NCI-H187 treated with DMSO at 0.1 percent for 48 hours (cell line): ENCODE data around the gene LIN52.

Experiments
- DNase-seq: peaks from one replicate; lab custom pipeline; 2025; lab: John Stamatoyannopoulos, UW

The LIN52 gene, protein sequence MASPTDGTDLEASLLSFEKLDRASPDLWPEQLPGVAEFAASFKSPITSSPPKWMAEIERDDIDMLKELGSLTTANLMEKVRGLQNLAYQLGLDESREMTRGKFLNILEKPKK

DNA sequence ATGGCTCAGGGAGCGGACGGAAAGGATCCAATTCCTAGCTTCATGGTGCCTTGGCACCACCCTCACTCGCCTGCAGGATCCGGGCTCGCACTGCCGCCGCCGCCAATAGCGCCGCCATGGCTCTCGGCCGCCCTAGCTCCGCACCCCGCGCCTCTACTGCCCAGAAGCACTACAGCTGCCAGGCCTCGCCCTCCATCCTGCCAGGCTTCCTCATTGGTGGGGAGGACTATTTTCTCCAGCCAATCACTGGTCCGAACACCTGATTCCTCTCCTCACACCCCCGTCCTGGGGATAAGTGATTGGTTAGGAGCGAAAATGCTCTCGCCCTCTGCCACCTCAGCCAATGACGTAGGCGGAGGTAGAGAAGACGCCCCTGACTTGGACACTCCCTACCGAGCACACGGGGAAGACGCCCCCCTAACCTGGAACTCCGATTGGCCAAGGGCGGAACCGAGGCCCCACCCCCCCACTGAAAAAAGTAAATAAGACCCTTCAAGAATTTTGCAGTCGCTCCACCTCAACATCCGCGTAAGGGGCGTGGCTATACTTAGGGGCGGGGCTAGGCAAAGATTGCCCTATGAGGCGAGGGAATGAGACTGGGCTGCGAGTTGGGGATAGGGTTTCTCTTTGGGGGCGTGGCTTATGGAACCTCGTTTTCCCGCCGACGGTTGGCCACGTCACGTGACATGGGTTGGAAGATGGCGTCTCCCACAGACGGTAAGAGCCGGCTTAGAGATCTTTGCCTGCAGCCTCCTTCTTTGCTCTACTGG lies at the start of gene LIN52, which contains the start of gene ALDH6A1:
Gene LIN52, plus strand, starts transcription at position 680 of the 770 bp plus-strand sequence. Its CDS starts 19 bp downstream, at position 699.
Gene ALDH6A1, minus strand, starts transcription at position 177 of the 770 bp plus-strand sequence. Its CDS starts 59 bp downstream, at position 118.
- DNase-seq, result peak; percentile 100

DNA sequence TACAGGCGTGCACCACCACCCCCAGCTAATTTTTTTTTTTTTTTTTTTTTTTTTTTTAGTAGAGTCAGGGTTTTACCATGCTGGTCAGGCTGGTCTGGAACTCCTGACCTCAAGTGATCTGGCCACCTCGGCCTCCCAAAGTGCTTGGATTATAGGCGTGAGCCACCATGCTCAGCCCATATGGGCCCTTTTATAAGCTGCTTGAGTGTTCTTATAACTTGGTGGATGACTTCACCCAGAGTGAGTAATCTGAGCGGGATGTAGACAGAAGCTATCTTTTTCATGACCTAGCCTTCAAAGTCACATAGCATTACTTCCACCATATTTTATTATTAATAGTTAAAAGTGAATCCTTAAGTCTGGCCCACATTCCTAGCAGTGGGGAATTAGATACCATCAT lies 49.2 kb upstream of the LIN52 start:
- DNase-seq, result no peak

DNA sequence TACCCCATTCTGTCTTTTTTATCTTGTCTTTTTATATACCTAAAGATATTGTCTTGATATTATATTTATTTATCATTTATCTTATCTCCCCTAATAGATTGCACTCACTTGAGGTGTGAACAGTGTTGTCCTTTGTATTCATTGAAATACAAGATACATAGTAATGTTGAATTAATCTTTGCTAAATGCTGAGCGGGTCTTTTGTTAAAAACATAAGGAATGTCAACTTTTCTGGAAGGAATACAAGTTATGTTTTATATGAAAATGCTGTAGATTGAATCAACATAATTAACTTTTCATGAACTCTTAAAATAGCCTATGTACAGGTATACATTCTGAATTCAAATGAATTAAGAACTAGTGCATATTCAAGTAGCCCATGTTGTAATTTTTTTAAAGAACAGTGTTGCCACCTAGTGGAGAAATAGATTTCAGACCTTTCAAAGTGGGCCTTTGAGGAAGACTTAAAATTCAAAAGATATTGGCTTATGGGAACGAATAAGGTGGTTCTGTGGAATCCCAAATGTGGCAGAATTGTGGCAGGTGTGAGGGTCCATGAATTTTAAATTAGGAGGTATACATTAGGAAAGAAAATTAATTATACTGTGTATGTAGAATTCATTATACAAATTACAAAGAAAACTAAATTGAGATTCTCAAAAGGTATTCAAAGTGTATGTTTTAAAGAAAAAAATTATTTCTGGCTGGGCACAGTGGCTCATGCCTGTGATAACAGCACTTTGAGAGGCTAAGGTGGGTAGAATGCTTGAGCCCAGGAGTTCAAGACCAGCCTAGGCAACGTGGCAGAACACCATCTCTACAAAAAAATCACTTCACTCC lies 46.5 kb upstream of the LIN52 start:
- peak; percentile 36 for DNase-seq

DNA sequence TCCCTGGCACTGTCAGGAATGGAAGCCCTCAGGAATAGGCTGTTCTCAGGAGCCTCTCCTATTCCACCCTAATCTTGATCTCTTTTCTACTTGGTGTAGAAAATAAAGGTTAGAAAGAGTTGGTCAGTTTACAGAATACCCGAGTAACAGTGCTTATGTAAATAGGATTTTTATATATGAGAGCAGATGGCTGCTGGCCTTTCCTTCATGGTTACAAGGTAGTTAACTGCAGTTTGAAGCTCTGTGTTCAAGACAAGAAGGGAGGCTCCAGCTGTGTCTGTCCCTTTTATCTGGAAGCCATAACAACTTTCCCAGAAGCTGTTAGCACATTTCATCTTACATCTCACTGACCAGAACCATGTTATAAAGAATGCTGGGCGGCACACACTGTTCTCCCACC lies 42.5 kb upstream of the LIN52 start:
- DNase-seq, result no peak

DNA sequence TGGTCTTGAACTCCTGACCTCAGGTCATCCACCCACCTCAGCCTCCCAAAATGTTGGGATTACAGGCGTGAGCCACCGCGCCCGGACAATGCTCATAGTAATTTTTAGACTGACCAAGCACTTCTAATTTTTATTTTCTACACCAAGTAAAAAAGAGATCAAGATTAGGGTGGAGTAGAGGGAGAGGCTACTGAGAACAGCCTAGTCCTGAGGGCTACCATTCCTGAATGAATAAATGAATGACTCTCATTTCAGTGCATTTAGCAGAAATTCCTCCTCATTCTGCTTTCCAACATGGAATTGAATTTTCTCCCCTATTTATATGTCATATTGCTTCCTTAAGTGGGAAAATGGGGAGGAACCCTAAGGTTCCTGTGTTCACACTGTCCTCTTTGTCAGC lies 39.2 kb upstream of the LIN52 start:
- no peak for DNase-seq

DNA sequence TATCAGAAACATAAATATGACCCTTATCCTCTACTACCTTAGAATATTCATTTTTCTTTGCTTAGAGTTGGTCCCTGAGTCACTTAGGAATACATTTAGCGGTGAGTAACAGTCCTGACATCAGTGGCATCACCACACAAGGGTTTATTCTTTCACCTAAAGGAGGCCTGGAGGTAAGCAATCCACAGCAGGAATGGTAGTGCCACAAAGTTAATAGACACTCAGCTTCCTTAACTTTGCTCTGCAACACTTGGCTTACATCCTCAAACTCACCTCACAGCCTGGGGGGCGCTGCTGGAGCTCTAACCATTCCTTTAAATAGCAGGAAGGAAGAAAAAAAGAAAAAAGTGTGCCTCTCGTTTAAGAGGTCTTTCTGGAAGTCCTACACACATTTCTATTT lies 36.5 kb upstream of the LIN52 start:
- DNase-seq, result no peak

DNA sequence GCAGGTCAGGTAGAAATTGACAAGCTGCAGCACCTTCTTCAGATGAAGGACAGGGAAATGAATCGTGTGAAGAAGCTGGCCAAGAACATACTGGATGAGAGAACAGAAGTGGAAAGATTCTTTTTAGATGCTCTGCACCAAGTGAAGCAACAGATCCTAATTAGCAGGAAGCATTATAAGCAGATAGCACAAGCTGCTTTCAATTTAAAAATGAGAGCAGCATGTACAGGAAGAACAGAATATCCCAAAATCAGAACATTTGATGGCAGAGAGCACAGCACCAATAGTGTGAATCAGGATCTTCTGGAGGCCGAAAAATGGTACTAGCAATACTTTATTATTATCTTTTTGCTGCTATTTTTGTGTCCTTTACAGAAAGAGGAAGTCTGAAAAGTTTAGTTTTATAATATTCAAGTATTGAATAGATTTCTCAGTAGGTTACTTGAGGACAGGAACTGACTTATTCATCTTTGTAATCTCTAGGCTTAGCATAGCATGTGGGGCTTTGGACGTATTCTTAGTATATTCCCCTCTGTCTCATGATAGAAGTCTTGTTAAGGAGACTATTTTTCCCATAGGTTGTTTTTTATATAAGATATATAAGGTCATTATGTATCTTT lies 34.8 kb upstream of the LIN52 start:
- DNase-seq, result no peak

DNA sequence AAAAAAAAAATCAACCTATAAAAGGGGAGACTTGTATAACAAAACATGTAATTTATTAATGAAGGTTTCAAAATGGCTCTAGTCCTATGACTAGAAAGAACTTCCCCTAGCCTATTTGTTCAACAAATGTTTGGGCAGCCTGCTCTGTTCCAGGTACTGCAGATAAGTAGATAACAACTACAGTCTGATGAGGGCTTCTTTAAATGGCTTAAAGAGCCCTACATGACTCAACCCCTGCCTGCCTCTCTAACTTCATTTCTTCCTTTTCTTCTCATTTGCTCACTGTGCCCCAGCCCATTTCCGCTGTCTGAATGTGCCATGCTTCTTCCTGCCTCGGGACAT lies 22.0 kb upstream of the LIN52 start:
- no peak for DNase-seq

DNA sequence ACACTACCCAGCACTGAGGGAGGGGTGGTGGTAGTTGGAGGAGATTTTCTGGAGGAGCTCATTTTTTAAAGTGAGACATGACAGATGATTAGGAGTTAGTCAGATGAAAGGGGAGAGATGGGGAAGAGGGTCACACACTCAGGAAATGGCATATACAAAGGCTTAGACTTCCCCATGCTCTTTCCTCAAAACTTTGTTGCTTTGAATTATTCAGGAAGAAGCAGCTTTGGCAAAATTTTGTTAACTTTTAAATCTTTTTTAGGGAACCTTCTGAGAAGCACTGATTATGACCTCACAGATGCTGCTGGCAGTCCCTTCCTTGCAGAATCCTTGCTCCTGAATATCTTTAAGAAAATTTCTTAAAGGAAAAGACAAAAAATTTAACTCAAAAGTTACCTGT lies 20.3 kb upstream of the LIN52 start:
- DNase-seq, result no peak

DNA sequence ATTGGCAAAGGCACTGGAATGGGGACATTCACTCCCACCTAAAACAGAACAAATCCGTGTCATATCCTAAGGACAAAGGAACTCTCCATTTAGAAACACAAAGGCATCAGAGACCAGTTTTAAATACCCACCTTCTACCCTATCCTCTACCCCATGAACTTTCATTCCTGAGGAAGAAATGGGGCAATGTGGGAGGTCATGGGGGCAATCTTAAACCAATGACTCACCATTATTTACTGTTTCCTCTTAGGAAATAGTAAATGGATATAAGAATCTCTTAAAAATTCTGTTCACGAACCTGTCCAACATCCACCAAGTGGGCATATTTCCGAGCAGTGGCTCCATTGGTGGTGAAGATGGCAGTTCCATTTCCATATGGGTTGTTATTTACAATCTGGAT lies 19.9 kb upstream of the LIN52 start:
- DNase-seq, result no peak

DNA sequence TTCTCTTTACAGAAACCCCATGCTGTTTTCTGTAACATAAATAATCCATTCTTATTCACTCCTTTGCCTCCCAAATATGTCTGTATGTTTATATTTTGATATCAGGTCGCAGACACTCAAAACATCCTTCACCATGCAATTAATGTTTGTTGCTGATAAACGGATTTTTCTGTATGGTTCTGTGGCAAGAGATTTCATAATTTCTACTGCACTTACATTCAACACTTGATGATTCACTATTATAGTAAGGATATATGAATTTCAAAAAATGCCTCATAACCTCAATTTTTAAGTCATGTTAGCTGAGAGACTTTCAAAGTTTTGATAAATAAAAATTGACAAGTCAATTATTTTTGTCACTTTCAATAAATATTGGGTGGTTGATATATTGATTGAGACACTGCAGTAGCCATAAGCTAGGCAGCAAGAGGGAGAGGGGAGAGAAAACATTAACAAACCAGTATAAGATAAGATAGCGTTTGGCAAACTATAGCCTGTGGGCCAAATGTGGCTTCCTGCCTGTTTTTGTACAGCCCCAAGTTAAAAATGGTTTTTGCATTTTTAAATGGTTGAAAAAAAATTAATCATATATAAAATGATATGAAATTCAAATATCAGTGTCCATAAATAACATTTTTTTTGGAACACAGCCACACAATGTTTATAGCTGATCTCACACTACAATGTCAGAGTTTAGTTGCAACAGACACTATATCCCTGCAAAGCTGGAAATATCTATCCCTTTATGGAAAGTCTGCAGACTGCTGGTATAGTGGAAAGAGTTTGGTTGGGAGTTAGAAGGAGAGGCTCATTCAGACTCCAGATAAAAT lies 18.8 kb upstream of the LIN52 start:
- DNase-seq, result no peak

DNA sequence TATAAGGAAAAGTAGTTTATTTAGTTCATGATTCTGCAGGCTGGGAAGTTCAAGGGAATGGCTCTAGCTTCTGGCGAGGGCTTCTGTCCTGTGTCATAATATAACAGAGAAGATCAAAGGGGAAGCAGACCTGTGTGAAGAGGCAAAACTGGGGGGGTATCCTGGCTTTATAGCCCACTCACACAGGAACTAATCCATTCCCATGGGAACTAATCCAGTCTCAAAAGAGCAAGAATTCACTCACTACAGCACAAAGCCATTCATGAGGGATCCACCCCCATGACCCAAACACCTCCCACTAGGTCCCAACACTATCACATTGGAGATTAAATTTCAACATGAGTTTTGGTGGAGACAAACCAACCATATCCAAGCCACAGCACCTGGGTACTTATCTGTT lies 7.4 kb upstream of the LIN52 start:
- no peak for DNase-seq

DNA sequence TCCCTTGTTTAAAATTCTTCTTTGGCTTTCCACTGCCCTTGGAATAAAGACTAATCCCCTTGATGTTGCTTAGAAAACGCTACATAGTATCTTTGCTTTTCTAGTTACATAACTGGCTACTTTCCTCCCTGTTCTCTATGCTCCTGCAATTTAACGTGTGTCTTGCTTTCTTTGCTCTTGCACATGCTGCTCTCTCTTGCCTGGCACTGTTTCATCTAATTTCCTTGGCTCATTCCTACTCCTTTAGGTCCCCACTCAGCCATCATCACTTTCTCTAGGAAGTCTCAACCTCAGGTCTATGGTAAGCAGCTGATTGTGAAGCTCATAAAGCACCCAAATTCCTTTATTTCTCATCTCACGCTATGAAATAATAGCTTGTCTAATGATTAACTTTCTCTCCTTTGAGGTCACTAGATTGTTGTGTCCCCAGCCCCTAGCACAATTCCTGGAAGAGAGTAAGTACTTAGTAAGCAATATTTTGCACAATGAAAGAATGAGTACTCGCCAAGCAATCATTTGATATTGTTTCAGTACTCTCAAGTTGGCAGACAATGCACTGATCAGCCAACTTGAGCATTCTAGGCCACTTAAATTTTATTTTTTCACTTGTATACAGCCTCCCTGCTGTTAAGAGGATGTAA lies 3.8 kb upstream of the LIN52 start:
- DNase-seq, result no peak

DNA sequence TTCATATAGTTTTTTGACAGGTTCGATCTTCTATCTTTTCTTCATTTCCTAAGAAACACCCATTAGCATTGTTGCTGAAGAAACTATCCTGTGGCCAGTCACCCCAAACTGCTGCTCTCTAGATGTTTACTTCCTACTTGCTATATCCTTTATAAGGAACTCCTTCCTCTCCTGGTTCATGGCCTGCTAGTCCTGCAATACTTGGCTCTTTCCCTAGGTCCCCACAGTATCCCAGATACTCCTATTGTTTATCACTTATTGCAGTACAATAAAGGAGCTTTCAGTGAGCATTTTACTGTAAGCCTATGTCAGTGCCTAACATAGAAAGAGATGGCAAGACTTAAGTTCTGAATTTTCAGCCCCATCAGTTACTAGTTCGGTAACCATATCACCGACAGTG lies 3.3 kb upstream of the LIN52 start:
- DNase-seq, result no peak

DNA sequence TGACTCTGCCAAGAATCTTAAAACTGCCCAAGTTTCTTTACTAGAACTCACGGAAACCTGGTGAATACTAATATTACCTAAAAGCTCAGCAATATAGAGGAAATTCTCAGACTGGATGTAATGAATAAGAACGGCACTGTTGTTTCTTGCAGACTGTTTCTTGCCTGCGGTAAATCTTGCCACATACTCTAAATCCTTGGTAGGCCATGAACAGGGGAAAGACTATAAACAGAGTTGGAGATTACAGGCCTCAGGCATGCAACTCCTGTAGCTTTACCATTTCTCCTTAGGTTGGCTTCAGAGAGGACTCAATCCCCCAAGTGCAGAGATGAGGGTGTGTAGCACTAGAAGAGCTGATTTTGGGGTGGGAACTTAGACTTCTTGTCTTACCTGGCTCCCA lies 1.6 kb upstream of the LIN52 start:
- DNase-seq, result no peak

DNA sequence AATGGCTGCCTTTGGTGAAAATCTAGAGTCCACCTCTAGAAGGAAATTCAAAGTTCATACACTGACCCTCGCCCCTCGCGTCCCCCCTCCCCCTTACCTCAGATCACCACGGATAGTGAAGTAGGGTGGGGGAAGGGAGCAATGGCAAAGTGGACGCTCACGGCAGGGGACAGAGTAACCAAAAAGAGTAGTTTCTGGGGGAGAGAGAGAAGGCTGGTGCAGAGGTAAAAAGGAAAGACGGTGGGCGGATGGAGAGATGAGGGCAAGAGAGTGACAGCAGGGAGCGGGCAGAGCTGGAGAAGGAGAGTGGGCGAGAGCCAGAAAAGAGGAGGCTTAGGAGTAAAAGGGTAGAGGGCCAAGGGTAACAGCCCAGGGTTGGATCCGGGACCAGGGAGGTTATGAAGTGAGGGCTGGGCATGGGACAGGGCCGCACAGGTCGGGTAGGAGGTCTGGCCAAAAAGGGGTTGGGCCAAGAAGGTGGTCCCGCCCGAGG lies 926 bp upstream of the LIN52 start:
- DNase-seq, result no peak

DNA sequence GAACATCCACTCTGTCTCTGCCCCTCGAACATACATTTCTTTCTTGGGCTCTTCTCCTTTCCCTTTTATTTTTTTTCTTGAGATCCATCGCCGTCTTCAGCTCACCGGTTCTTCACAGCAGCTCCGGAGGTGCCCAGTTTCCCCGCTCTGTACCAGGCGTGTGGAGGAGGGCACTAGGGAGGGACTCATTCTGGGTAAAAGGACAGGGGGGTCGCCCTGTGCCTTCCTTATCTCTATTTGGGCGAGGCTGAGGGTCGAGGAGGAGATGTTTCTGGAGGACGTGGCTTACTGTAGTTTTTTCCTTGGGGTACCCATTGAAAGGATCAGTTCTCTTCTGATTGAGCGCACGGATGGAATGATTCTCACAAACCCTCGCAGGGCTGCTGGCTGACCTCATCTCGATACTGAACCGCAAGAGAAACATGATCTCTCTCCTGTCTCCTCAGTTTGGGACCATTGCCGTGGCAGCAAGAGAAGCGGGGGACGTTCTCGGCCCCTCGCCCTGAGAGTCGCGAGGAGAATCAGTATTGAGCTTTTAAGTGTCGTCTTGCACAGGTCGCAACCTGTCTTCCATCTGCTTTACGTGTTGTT lies 386 bp downstream of the LIN52 start:
- no peak for DNase-seq

DNA sequence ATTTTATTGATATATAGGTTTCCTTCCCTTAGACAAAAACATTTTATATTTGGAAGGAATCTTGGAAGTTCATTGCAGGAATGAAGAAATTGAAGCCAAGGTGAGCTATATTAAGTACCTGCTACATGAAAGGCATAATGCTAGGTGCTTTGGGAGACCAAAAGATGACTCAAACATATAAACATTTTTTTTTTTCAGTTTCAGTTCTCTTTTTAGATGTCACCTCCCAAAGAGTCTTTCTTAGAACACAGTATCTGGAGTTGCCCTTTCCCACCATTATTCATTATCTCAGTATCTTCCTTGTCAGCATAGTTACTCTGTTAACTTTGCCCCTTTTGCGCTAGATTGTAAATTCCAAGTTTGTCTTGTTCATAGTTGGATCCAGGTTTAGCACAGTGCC lies 1.1 kb downstream of the LIN52 start:
- DNase-seq, result no peak

DNA sequence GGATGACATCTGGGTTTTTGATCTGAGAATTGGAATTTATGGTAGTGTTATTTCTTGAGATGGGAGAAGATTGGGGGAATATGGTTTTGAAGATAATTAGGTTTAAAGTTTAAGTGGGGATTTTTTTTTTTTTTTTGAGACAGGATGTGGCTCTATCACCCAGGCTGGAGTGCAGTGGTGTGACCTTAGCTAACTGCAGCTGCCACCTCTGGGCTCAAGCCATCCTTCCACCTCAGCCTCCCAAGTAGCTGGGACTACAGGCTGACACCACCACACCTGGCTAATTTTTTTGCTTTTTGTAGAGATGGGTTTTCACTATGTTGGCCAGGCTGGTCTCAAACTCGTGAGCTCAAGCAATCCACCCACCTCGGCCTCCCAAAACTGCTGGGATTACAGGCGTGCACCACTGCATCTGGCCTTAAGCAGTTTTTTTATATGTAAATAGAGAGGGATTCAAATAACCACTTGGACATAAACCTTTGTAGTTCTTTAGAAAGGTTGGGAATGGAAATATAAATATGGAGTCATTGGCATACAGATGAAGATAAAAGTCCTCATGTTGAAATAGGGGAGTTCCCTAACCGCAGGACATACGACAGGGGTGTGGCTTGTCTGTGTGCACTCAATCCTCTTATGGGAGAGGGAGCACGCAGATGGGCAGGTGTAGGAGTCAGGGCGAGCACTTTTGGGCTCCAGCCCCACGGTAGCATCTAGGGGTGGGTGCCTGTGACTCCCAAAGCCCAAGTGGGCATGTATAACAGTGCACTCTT lies 4.7 kb downstream of the LIN52 start:
- no peak for DNase-seq

DNA sequence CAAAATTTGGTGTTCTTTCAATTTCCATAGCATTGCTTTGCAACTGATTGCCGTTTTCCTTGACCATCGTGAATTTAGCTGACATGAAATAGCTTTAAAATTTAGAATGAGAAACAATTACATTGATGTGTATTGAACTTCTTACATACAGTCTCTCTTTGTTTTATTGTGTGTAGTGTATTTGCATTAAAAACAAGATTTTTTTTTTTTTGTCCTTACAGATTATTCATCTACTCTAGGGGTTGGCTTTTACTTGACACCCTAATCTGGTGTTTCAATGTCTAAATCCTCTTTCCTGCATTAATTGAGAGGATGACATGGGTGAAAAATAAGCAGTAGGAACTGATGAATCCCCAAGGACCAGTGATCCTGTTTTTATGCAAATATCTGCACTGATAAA lies 20.6 kb downstream of the LIN52 start:
- DNase-seq, result no peak
